ENCODE results near the gene RALGAPA2. TPM values are rescaled to one million over a fixed set of nuclear protein-coding genes. Genes with fewer than 3 reads are reported as not detected.

Gene RALGAPA2
- polyA plus RNA-seq, 1 donor from 2014 or later: 21.8 TPM

DNA sequence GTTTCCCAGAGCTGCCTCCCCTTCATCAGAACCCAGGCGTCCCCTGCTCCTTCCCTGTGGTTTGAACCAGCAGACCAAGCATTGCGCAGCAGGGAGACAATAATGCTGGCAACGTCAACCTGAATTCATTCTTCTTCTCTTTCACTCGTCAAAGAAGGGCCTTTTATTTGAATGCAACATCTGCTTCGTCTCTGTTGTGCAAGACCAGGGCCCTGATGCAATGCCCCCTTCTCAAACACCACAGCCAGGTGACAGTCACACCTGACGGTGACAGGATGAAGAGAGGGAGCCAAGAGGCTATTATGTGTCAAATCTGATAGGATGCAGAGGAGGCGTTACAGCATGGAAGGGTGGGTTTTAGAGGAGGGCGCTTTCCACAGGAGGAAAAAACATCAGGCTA lies 336.6 kb downstream of the RALGAPA2 start:
- Histone ChIP-seq H3K27ac (ENCODE audit: low read length) (no peak overlapping the region), H3K9me3 (ENCODE audit: low read length) (peaks cover 5% of the 10 kb centered on the region), H3K9ac (ENCODE audit: low read length) (no peak overlapping the region), H3F3A (ENCODE audit: insufficient read depth, low read length, poor library complexity, severe bottlenecking) (no peaks in the 10 kb centered on the region), H3K36me3 (ENCODE audit: insufficient read depth, low read length) (no peaks in the 10 kb centered on the region), H3K9me2 (ENCODE audit: insufficient read depth, low read length) (no peaks in the 10 kb centered on the region), H2AFZ (ENCODE audit: low read depth, low read length) (no peak overlapping the region), H3K27me3 (ENCODE audit: insufficient read depth, low read depth, low read length) (no peaks in the 10 kb centered on the region), H4K20me1 (ENCODE audit: insufficient read depth) (peaks cover 4% of the 10 kb centered on the region), H3K79me2 (replicated peaks; ENCODE audit: insufficient read depth, low read length) (peaks cover 19% of the 10 kb centered on the region), H3K4me3 (ENCODE audit: low read length) (no peak overlapping the region), H3K4me2 (ENCODE audit: low read length) (no peak overlapping the region)
- TF ChIP-seq MXI1 (conservative IDR thresholded peaks at IDR 0.05; ENCODE audit: poor library complexity, severe bottlenecking) (no peak), RAD21 (conservative IDR thresholded peaks at IDR 0.05) (no peak), CTCF (IDR thresholded peaks at IDR 0.05; ENCODE audit: poor library complexity, severe bottlenecking) (no peak), EP300 (conservative IDR thresholded peaks at IDR 0.05; ENCODE audit: poor library complexity, severe bottlenecking) (no peak), POLR2AphosphoS5 (IDR thresholded peaks at IDR 0.05) (no peak), SMC3 (conservative IDR thresholded peaks at IDR 0.05; ENCODE audit: poor library complexity) (no peak), TAF1 (IDR thresholded peaks at IDR 0.05; ENCODE audit: low read depth) (no peak), EZH2 (IDR thresholded peaks at IDR 0.05; ENCODE audit: borderline replicate concordance, insufficient read depth, low read length, poor library complexity, severe bottlenecking) (no peak)
- TF ChIP-seq, protein P1, sequence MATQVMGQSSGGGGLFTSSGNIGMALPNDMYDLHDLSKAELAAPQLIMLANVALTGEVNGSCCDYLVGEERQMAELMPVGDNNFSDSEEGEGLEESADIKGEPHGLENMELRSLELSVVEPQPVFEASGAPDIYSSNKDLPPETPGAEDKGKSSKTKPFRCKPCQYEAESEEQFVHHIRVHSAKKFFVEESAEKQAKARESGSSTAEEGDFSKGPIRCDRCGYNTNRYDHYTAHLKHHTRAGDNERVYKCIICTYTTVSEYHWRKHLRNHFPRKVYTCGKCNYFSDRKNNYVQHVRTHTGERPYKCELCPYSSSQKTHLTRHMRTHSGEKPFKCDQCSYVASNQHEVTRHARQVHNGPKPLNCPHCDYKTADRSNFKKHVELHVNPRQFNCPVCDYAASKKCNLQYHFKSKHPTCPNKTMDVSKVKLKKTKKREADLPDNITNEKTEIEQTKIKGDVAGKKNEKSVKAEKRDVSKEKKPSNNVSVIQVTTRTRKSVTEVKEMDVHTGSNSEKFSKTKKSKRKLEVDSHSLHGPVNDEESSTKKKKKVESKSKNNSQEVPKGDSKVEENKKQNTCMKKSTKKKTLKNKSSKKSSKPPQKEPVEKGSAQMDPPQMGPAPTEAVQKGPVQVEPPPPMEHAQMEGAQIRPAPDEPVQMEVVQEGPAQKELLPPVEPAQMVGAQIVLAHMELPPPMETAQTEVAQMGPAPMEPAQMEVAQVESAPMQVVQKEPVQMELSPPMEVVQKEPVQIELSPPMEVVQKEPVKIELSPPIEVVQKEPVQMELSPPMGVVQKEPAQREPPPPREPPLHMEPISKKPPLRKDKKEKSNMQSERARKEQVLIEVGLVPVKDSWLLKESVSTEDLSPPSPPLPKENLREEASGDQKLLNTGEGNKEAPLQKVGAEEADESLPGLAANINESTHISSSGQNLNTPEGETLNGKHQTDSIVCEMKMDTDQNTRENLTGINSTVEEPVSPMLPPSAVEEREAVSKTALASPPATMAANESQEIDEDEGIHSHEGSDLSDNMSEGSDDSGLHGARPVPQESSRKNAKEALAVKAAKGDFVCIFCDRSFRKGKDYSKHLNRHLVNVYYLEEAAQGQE (IDR thresholded peaks at IDR 0.05; ENCODE audit: borderline replicate concordance): no peak

DNA sequence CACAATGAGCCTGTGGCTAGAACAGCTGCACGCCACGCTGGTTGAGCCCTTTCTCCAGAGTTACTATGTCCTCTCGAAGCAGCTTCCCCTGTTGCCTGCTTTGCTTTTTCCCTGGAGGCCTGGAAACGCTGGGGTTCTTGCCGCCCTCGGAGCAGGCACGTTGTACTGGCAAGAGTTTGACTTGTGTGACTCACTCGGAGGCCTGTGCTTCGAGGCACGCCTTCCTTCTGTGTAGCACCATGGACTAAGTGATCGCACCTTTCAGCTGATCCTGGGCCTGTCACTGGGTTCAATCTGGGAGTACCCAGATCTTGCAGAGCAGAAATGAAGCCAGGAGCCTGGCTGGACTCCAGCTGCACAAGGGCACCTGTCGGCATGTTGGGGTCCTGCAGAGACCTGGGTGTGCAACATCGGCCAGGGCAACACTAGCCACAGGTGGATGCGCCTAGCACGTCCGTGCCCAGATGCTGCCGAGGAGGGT lies 339.3 kb downstream of the RALGAPA2 start:
- Histone ChIP-seq H3K4me2 (ENCODE audit: low read length) (no peak overlapping the region), H2AFZ (ENCODE audit: low read depth, low read length) (no peak overlapping the region)

More for the DNA sequence above, 339.3 kb downstream of the RALGAPA2 start:
- H3F3A ChIP-seq (ENCODE audit: insufficient read depth, low read length, poor library complexity, severe bottlenecking): no peaks in the 10 kb centered on the region
- peaks cover 6% of the 10 kb centered on the region for H4K20me1 ChIP-seq (ENCODE audit: insufficient read depth)
- no peak overlapping the region for H3K27ac ChIP-seq (ENCODE audit: low read length)
- H3K9me2 ChIP-seq (ENCODE audit: insufficient read depth, low read length): no peaks in the 10 kb centered on the region
- no peak for TF ChIP-seq TAF1 (IDR thresholded peaks at IDR 0.05; ENCODE audit: low read depth)
- no peak for TF ChIP-seq CTCF (IDR thresholded peaks at IDR 0.05; ENCODE audit: poor library complexity, severe bottlenecking)
- no peak for TF ChIP-seq MXI1 (conservative IDR thresholded peaks at IDR 0.05; ENCODE audit: poor library complexity, severe bottlenecking)
- TF ChIP-seq EZH2 (IDR thresholded peaks at IDR 0.05; ENCODE audit: borderline replicate concordance, insufficient read depth, low read length, poor library complexity, severe bottlenecking): no peak
- TF ChIP-seq EP300 (conservative IDR thresholded peaks at IDR 0.05; ENCODE audit: poor library complexity, severe bottlenecking): no peak
- no peak for TF ChIP-seq SMC3 (conservative IDR thresholded peaks at IDR 0.05; ENCODE audit: poor library complexity)
- TF ChIP-seq POLR2AphosphoS5 (IDR thresholded peaks at IDR 0.05): no peak
- TF ChIP-seq RAD21 (conservative IDR thresholded peaks at IDR 0.05): no peak
- TF ChIP-seq, protein P1 (IDR thresholded peaks at IDR 0.05; ENCODE audit: borderline replicate concordance): no peak
- no peak overlapping the region for H3K9ac ChIP-seq (ENCODE audit: low read length)
- H3K36me3 ChIP-seq (ENCODE audit: insufficient read depth, low read length): no peaks in the 10 kb centered on the region
- peaks cover 37% of the 10 kb centered on the region for H3K79me2 ChIP-seq (replicated peaks; ENCODE audit: insufficient read depth, low read length)
- H3K4me3 ChIP-seq (ENCODE audit: low read length): peak overlapping the region; percentile 83
- no peaks in the 10 kb centered on the region for H3K9me3 ChIP-seq (ENCODE audit: low read length)
- H3K27me3 ChIP-seq (ENCODE audit: insufficient read depth, low read depth, low read length): no peaks in the 10 kb centered on the region

Data from neural cell (in vitro differentiated cells).